Activated CD8-positive, alpha-beta memory T cell treated with anti-CD3 and anti-CD28 coated beads for 48 hours (primary cell): ENCODE measurements around the gene RASA3.

Source experiments
- DNase-seq, 3 experiments: peaks; one replicate each; pipeline ENCODE4 v3.0.0-alpha.2; 2020; ENCODE audit warnings: low read depth in 2 of 3, low spot score in 2 of 3

RASA3 gene

GRCh38 chr13:113928685-113929627, 203.5 kb downstream of the RASA3 start:
- DNase-seq, result no peak
